ENCODE results near the gene ITGB2. TPM values are rescaled to one million over a fixed set of nuclear protein-coding genes. Genes with fewer than 3 reads are reported as not detected.

The ITGB2 gene
- total RNA-seq, 1 experiment from 2014 or later = 0.91 TPM

DNA sequence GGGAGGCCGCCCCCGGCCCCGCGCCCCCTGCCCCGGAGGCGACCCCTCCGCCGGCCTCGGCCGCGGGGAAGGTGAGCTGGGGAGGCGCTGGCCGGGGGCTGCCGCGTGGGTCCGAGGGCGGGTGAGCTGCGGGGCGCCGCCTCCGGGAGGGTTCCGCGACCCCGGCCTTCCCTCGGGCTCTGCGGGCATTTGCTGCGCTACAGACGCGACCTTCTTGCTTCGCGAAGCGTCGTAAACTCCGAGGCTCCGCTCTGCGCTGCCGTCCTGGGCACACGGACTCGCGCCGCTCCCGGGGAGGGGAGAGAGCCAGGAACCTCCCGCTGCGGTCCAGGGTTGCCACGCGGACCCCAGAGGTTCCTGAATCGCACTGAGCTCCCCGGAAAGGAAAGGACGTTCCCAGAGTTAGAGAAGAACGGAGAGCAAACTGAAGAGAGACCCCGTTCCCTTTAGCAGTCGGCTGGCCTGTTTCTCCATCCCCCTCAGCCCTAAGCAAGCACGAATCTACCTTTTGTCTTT is 19.5 kb upstream of the ITGB2 start:
- DNase-seq (ENCODE audit: low spot score) = no peak

DNA sequence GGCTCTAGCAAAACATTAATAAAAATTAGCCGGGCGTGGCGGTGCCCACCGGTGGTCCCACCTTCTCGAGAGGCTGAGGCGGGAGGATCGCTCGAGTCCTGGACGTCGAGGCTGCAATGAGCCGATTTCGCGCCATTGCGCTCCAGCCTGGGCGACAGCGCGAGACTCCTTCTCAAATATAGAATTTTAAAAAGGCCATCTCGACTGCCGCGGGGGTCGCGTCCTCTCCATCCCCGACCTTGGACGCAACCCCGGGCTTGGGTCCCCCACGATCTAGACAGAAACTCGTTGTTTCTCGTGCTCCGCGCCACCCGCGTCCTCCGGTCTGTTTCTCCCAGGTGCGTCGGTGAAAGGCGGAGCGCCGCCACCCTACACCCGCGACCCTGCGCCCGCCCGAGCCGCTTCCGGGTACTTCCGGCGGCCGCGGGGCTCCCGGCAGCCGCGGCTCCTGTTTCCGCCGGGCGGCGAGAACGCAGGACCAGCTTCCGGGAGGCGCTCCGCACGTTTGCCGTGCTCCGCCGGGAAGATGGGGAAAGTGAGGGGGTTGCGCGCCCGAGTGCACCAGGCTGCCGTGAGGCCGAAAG is 18.9 kb upstream of the ITGB2 start, which contains the start of gene SLX9:
TSS of gene SLX9 (plus strand) at position 498 of the 584 bp plus-strand sequence. CDS start at position 527, 29 bp downstream.
- peak; percentile 67 for DNase-seq (ENCODE audit: low spot score)

DNA sequence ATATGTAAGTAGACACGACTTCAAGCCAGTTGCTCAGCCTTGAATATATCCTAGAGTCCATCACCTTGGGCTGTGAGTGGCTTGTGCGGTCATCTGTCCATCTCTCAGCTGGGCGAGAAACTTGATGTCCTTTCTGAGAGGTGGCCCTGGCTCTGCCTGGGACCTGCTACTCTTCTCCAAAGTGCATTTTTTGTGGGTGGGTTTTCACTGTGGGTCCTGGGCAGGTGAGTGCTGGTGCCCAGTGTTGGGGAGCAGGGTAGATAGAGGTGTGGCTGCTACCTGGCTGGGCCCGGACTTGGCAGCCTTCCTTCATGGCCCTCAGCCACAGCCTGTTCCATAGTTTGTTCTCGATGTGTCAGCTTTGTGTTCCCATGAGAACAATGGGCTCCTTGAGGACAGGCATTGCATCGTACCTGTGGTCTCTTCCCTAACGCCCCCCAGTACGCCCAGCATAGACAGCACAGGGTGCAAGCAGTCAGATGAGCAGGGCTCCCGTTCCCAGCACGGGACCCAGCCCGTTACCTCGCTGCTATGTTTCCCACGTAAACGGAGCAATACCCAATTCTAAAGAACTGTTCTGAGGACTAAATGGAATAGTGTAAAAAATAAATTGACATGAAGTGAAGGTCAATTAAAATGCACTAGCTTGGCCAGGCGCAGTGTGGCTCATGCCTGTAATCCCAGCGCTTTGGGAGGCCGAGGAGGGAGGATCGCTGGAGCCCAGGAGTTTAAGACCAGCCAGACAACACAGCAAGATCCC is 18.3 kb upstream of the ITGB2 start:
- no peak for DNase-seq (ENCODE audit: low spot score)

DNA sequence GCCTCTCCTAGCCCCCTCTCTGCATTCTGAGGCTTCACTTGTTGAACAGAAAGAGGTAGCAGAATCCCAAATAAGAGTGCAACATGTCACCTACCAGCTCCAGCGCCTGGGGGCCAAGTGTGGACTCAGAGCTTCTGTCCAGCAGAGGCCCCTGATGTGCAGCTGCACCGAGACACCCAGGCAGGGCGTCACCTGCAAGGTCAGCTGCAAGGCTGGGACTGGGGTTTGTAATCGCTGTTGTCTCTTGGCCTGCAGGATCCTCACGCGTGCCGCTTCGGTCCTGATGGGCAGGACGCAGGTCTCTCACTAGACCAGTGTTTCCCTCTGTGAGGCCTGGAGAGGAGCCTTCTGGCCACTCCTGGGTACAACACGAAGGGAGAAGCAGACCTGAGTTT is 14.8 kb upstream of the ITGB2 start:
- DNase-seq (ENCODE audit: low spot score) = no peak

DNA sequence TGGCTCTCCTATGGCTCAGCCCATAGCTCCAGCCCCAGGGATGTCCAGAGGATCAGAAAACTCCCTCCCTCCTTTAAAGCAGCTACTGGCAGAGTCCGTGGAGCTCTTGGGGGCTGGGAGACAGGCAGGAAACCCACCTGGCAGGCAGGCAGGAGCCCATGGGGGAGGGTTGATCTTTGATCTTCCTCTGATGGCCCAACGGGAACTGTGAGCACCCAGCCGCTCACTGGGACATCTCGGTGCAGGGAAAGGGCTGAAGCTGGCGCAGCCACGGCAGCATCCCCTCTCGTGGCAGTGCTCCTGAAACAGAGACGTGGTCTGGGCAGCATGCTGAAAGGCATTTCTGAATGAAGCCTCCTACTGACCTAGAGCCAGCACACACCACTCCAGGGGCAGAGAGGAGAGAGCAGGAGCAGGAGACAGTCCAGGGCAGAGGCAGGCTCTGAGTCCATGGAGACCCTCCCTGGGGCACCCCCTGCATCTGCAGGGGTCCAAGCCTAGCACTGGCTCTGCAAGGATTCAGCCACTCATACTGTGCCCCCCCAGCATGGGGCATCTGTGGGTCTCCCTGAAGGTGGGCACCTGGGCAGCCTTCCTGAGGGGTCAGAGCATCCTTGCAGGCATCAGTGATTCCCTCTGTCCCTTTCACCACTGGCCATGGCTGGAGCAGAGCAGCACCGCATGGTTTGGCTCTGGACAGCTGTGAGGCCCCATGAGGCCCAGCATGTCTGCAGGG is 14.3 kb upstream of the ITGB2 start:
- DNase-seq (ENCODE audit: low spot score) = no peak

DNA sequence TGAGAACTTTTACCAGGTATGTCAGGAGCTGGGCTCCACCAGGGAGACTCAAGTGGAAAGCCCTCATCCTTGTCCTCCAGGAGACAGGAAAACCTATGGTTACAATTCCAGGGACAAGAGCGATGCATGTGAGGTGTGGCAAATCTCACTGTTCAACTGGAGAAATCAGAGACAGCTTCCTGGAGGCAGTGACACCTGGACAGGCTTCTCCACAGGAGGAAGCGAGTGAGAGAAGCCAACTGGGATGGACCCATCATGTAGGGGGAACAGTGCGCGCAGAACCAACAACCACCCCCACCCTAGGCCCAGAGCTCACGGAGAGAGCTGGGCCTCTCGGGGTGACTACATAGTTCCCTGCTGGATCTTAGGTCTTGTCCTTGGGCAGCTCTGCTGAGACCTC is 13.6 kb upstream of the ITGB2 start:
- DNase-seq (ENCODE audit: low spot score) = no peak

DNA sequence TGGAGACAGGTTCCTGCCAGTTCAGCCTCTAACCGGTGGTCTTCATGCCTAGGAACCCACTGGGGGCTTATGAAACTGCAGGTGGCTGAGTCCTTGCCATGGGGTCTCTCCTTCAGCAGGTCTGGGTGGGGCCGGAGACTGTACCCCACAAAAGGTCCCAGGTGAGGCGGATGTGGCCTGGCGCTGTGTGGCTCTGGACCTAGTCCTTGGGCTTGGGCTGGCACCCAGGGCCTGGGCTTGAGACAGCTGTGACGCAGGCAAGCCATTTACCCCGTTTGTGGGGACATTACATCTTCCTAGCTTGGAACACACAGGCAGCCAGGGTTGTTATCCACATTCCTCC is 13.2 kb upstream of the ITGB2 start:
- DNase-seq (ENCODE audit: low spot score) = no peak

DNA sequence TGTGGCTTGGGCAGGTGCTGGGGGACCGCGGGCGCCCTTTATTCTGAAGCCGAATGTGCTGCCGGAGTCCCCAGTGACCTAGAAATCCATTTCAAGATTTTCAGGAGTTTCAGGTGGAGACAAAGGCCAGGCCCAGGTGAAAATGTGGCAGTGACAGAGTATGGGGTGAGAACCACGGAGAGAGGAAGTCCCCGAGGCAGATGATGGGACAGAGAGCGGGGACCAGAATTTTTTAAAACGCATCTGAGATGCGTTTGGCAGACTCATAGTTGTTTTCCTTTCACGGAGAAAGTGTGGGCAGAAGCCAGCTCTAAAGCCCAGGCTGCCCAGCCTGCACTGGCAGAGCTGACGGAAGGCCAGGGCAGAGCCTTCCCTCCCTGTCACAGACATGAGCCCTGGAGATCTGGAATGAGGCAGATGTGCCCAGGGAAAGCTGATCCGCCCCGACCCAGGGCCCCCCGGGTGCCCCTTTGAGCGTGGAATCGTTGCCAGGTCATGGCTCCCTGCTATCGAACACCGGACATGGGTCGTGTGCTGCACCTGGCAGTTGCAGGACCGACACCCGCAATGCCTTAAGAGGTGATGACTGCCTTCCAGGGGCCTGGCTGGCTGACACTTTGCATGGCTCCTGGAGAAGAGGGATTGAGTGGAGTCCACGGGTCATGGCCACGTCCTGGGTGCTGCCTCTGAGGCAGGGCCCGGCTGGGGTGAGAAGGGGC is 12.7 kb upstream of the ITGB2 start:
- no peak for DNase-seq (ENCODE audit: low spot score)

DNA sequence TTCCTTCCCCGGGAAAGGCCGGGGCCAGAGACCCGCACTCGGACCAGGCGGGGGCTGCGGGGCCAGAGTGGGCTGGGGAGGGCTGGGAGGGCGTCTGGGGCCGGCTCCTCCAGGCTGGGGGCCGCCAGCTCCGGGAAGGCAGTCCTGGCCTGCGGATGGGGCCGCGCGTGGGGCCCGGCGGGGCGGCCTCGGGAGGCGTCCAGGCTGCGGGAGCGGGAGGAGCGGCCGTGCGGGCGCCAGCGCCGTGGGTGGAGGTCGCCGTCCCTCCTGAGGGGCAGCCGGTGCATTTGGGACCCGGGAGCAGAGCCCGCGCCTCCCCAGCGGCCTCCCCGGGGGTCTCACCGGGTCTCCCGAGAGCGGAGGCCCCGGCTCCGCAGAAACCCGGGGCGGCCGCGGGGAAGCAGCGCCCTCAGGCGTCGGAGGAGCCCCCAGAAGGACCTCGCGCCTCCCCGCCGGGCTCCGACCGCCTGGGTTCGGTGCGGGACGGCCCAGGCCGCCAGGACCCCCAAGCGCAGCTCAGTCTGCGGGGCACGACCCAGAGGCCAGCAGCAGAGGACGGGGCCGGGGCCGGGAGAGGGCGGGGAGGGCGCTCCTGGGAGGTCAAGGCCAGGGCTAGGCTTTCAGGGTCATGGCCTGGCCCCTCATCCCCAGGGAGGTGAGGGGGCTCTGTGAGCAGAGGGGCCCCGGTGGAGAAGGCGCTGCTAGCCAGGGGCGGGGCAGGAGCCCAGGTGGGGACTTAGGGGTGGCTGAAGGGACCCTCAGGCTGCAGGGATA is 11.9 kb upstream of the ITGB2 start:
- no peak for DNase-seq (ENCODE audit: low spot score)

DNA sequence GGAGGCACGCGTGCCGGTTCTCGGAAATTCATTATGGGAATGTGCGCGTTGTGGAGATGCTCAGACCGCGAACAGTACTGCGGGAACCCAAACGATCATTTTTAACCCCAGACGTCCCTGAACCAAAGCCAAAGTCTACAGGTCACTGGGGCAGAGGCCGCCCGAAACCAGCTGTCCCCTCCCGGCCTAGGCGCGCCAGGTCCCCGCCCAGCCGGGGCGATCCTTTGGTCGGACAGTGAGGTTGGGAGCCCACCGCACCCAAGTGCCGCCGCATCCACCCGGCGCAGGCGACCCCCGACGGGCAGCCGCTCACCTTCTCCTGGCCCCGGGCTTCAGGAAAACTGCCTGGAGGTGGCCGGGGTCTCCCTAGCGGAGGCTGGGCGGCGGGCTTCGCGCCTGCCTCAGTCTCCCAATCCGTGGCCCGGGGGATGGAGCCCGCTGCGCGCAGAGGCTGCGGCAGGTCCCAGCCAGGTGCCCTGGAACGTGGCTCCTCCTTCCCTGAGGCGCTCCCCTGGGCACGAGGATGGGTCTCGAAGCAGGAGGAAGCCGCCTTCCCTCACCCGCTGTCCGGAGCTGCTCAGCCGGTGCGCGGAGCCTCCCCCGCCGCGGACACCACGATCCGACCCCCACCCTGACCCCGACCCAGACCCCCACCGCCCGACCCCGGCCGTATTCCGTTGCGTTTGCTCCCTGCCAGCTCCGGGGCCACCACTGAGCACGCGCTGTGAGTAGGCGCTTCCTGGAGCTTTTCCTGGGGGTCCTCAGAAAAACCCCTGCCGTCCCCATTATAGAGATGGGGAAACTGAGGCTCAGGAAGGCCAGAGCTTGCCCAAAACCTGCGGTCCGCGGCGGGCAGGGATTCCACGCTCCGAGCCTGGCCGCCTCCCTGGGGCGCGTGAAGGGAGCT is 11.1 kb upstream of the ITGB2 start:
- DNase-seq (ENCODE audit: low spot score) = no peak

DNA sequence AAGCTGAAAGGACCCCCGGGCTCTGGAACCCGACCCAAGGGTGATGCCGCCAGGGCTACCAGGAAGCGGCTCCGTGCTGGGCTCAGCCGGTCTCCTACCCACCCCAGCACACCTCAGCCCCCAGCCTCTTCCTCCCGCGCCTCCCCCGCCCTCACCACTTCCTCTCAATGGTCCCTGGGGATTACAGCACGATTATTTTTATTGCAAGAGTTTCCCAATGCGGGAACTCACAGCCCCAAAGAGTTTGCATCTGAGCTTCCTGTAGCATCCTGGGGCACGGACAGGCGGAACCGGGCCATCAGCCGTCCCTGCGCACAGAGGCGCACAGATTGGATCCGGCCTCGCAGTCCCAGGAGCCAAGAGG is 10.4 kb upstream of the ITGB2 start:
- no peak for DNase-seq (ENCODE audit: low spot score)

DNA sequence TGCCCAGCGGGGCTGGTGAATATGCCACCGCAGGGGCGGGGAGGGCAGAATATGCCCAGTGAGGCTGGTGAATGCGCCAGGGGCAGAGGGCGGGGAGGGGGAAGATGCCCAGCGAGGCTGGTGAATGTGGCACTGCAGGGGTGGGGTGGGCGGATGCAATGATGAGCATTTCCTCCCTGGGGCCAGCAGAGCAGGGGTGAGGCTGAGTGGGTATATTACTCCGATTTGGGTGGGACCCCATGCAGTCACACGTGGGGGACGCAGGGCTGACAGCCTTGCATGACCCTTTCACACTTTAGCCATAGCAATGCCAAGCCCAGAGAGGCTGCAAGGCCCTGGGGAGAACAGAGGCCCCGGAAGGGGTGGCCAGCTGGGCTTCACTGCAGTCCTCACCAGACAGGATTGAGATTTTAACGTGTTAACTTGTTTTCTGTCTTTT is 9.9 kb upstream of the ITGB2 start:
- no peak for DNase-seq (ENCODE audit: low spot score)

DNA sequence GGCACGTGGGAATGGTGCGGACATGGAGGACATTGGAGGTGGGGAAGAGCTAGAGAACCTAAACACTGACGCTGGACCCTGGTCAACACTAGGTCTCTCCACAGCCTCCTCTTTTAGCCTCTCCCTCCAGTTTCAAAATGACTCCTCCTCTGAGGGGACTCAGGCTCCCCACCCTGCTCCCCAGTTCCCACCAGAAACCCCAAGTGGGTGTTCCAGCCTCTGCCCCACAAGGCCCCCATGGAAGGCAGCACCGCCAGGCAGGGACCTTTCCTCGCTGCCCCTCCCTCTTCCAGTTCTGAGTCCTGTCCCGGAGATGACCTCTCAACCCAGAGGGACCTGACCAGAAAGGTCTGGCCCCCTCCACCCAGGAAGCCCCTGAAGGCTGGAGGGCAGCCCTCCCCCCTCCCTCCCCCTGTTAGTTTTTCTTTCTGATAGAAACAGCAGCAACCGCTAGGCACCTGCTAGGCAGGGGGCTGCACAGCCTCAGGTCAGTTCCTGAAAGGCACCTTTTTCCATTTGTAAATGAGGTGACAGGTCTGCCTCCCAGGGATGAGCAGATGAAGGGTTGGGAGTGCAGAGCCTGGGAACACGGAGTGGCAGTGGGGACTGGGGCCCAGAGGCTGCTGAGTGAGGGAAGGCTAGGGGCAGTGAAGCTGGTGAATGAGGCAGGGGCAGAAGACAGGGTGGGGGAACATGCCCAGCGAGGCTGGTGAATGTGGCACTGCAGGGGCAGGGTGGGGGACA is 9.3 kb upstream of the ITGB2 start:
- no peak for DNase-seq (ENCODE audit: low spot score)

DNA sequence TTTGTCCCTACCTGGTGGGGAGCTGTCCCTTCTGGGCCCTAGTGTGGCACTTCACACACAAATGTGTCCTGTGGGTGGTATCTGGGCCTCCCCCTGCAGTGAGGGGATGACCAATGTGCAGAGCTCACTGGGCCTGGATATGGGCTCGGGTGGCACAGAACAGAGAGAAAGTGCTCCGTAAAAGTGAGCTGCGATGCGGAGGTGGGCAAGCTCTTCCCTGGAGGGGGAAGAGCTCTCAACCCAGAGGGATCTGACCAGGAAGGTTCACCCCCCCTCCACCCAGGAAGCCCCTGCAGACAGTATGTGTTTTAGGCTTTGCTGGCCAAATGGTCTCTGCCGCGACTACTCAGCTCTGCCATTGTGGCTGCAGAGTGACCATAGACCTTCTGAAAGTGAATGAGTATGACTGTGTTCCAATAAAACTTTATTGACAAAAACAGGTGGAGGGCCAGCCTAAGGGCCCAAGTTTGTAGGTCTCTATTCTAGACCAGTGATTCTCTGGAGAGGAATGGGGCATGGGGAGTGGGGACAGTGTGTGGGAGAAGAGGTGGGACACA is 8.6 kb upstream of the ITGB2 start:
- no peak for DNase-seq (ENCODE audit: low spot score)

DNA sequence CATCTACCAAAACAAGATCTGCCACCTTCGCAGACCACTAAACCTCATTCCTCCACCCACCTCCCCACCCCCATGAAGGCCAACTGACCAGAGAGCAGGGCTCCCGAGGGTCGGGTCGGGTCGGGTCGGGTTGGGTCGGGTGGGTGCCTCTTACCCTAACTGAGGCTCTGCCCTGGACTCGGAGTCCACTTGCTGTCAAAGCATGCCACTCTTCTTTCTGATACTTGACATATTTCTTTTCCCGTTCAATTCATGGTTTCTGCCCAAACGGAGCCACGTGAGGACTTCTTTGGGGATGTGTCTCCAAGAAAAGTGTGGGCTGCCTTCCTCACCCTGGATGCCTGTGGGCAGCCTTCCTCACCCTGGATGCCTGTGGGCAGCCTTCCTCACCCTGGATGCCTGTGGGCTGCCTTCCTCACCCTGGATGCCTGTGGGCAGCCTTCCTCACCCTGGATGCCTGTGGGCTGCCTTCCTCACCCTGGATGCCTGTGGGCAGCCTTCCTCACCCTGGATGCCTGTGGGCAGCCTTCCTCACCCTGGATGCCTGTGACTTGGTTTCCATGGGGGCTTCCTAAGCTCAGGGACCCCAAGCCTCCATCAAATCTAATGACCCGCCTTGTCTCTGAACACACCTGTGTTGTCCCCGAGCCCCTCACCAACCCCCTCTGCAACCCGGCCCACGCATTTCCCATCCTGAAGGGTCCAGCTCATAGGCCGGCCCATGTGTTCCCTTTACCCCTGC is 8.0 kb upstream of the ITGB2 start:
- DNase-seq (ENCODE audit: low spot score) = peak; percentile 59

DNA sequence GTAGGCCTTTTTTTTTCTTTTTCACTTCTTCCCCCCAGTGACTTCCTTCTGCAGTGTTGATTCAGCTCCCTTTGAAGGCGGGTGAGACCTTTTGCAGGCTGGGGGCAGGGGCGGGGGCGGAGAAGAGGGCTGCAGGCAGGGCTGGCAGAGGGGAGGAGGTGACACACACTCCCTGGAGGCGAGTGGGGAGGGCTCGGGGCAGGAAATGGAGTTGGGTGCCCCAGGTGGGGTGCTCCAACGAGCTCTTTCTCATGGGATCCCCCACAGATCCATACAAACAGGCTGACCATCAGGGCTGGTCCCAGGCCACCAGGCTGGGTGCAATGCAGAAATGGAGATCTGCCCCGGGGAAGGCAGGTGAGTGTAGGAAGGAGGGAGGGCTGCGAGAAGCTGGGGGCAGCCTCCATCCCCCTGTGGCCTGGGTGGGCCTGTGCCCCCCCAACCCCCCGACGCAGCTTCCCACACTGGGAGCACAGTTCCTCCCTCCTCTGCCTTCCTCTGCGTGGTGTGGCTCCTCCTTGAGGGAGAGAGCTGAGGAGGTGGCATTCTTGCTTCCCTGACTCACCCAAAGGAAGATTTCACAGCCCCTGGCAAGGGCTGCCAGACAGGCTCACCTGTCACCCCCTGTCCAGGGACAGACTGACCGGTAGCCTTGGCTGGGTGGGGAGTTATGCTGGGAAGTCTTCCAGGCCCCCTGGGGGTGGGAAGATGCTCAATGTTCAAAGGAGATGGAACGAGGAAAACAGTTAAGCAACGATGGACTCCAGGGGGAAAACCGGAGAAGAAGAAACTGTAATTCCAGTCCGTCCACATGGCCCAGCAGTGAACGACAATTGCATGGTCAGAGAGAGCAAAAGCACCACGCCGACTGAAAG is 7.1 kb upstream of the ITGB2 start:
- peak; percentile 66 for DNase-seq (ENCODE audit: low spot score)

DNA sequence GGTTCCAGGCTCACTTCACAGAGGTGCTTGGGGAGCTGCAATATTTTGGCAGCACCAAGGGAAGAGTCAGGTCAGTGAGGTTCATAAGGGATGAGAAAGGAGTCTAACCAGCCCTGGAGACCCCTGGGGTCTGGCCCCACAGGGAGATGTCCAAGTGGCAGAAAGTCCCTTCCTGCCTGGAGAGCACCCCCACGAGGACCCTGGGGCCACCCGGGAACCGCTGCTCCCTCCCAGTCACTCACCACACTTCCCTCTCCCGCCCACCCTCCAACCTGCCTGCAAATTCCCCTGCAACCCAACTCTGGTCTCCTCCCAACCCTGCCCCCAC is 6.5 kb upstream of the ITGB2 start:
- DNase-seq (ENCODE audit: low spot score) = no peak
